NOMO-1 (cell line): Measurements from ENCODE around the gene PPOX.

Experiments used
- DNase-seq, 2 experiments: peaks; one replicate each; lab custom pipeline; 2025; ENCODE audit not compliant: unreplicated experiment in 2 of 2; lab: John Stamatoyannopoulos, UW

PPOX gene

DNA sequence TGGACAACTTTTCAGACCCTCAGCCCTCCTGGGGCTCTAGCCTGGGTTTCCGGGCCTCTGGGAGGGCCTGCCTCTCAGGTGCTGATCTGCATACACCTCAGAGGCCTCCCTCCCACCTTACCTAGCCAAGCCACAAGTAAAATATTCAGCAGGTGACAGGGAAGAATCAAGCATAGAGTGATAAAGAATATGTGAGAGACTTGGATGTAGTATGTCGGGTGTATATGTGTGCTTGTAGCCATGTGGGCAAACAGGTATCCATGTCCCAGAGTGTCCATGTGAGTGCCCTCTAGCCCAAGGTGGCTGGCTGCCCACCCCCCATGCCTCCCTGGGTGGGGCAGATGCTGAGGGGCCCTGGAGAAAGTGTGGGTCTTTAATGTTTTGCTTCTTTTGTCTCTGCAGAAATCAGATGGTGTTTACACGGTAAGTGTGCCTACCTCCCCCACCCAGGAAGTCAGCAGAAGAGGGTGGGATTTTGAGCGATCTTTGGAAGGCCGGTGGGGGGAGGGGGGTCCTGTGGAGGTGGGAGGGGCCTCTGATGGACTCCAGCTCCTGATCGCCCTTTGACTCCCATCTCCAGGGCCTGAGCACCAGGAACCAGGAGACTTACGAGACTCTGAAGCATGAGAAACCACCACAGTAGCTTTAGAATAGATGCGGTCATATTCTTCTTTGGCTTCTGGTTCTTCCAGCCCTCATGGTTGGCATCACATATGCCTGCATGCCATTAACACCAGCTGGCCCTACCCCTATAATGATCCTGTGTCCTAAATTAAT is 52.3 kb downstream of the PPOX start:
- no peak for DNase-seq

DNA sequence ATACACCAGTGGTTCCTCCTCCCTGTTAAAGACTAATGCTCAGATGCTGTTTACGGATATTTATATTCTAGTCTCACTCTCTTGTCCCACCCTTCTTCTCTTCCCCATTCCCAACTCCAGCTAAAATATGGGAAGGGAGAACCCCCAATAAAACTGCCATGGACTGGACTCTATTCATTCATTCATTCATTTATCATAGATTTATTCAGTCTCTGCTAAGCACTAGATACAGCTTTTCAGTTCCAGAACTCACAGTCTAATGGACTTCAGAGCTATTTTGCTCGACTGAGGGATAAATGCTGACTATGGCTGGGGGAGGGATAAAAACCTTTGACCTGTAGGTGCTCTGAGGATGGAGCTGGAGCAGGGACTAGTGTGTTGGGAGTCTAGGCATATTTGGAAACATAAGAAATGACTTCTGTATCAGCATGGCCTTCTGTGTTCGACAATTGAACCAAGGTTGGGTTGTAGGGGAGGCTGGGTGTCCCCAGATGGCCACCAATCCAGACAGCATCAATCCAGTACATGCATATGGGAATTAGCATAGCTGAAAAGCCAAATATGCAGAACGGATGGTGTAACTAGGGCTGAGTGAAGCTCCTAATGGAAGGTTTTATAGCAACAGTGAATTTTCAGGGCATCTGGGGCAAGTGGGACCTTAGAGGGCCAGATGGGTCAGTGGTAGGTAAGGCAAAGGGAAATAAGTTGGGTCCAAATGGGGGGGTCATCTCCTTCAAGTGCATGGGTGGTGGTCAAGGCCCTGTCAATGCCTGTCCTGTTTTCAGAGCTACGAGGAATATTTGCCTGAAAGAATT is 53.1 kb downstream of the PPOX start:
- no peak for DNase-seq

DNA sequence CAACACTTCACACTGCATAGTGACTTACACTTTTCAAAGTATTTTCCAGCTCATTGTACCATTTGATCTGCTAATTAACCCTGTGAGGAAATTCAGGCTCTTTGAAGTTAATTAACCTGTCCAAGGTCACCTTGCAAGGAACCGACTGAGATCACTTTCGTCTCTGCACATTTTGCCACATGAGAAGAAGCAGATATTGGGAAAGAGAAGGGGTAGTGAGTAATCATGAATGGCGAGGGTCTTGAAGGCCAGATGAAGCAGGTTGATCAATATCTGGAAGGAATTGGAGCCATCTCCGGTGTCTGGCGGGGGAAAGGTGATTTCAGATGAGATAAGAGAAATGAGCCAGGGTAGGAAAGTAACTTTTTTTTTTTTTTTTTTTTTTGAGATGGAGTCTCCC is 53.8 kb downstream of the PPOX start:
- no peak for DNase-seq
